Nephron (organoid): ENCODE results near the gene AKT2.

Source experiments
- H3K27ac Mint-ChIP-seq, 3 experiments: 2 replicates each; pipeline ENCODE4 v1.8.0; 2020; ENCODE audit warnings: mixed read lengths in 3 of 3, mild to moderate bottlenecking in 2 of 3, moderate library complexity in 1 of 3
- H3K27me3 Mint-ChIP-seq: 2 replicates; pipeline ENCODE4 v1.8.0; 2021; ENCODE audit warnings: low read depth, mild to moderate bottlenecking, moderate library complexity, mixed read lengths
- H3K36me3 Mint-ChIP-seq: 2 replicates; pipeline ENCODE4 v1.8.0; 2020; ENCODE audit warnings: low read depth, mixed read lengths
- H3K4me1 Mint-ChIP-seq: 2 replicates; pipeline ENCODE4 v1.8.0; 2020; ENCODE audit warnings: mixed read lengths
- H3K4me3 Mint-ChIP-seq, 3 experiments: 2 replicates each; pipeline ENCODE4 v1.8.0; 2020; ENCODE audit warnings: mild to moderate bottlenecking in 3 of 3, mixed read lengths in 3 of 3, moderate library complexity in 2 of 3
- H3K9me3 Mint-ChIP-seq: 2 replicates; pipeline ENCODE4 v1.8.0; 2020; ENCODE audit warnings: mixed read lengths
- CTCF ChIP-seq, 3 experiments: fragments of 200-600 bp; sonication (generic); IDR thresholded peaks; one replicate each; pipeline ENCODE4 v1.5.0; 2021; ENCODE audit warnings: antibody characterized with exemption in 3 of 3; ENCODE audit not compliant: unreplicated experiment in 3 of 3

The AKT2 gene

DNA sequence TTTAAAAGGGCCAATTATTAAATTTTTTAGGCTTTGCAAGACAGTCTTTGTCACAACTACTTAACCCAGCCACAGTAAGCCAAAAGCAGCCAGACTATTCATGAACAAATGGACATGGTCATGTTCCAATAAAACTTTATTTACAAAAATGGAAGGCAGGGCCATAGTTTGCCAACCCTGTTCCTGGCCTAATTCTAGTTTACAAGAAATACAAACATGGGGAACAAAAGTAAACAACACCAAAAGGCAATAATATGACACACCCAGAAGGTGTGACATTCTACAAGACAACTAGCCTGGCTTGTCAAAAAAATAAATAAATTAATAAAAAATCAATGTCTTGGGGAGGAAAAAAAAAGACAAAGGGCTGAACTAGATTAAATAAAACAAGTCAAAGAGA, 33.9 kb downstream of the AKT2 start:
- H3K36me3 Mint-ChIP-seq = peaks cover 52% of the 10 kb centered on the region
- H3K9me3 Mint-ChIP-seq = no peaks in the 10 kb centered on the region
- no peak overlapping the region for H3K4me3 Mint-ChIP-seq
- TF ChIP-seq CTCF (IDR thresholded peaks at IDR 0.05; ENCODE audit: unreplicated experiment in 3 of 3) = no peak
- peaks cover 29% of the 10 kb centered on the region for H3K4me1 Mint-ChIP-seq
- H3K27ac Mint-ChIP-seq = no peak overlapping the region
- H3K27me3 Mint-ChIP-seq = no peaks in the 10 kb centered on the region

- no peaks in the 10 kb centered on the region for H3K9me3 Mint-ChIP-seq
- peaks cover 38% of the 10 kb centered on the region for H3K36me3 Mint-ChIP-seq
- peak overlapping the region; percentile 21 to 42 (median 39) for H3K27ac Mint-ChIP-seq
- H3K4me3 Mint-ChIP-seq = no peak overlapping the region
- H3K4me1 Mint-ChIP-seq = peaks cover 39% of the 10 kb centered on the region
- TF ChIP-seq CTCF (IDR thresholded peaks at IDR 0.05; ENCODE audit: unreplicated experiment in 3 of 3) = no peak
- H3K27me3 Mint-ChIP-seq = no peaks in the 10 kb centered on the region
Observed at GRCh38 chr19:40249781-40250180, 35.4 kb downstream of the AKT2 start.

DNA sequence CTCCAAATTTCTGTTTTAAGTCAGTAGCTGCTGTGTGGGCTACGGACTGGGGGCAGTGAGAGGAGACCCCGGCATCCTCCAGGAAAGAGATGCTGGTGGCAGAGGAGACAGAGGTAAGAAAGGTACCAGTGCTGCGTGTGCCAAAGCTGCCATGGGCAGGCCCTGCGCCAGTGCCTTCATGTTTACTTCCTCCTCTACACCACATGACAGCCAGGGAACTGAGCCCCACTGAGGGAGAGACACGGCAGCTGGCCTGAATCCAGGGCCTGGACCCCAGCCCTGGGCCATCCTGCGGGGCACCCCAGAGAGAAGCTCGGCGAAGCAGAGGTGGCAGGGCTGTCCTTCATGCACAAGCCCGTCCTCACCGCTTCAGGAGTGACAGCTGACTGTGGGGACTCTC, 35.9 kb downstream of the AKT2 start:
- Mint-ChIP-seq H3K36me3 (peaks cover 35% of the 10 kb centered on the region), H3K27me3 (no peaks in the 10 kb centered on the region), H3K4me3 (no peak overlapping the region), H3K27ac (no peak overlapping the region), H3K9me3 (no peaks in the 10 kb centered on the region), H3K4me1 (peaks cover 45% of the 10 kb centered on the region)
- TF ChIP-seq CTCF (IDR thresholded peaks at IDR 0.05; ENCODE audit: unreplicated experiment in 3 of 3) = no peak

- H3K27ac Mint-ChIP-seq = no peak overlapping the region
- peaks cover 24% of the 10 kb centered on the region for H3K36me3 Mint-ChIP-seq
- H3K9me3 Mint-ChIP-seq = no peaks in the 10 kb centered on the region
- no peaks in the 10 kb centered on the region for H3K27me3 Mint-ChIP-seq
- no peak overlapping the region for H3K4me3 Mint-ChIP-seq
- H3K4me1 Mint-ChIP-seq = peaks cover 38% of the 10 kb centered on the region
- no peak for TF ChIP-seq CTCF (IDR thresholded peaks at IDR 0.05; ENCODE audit: unreplicated experiment in 3 of 3)
Observed at GRCh38 chr19:40247735-40248262, 37.3 kb downstream of the AKT2 start.

GRCh38 chr19:40247178-40247577, 38.0 kb downstream of the AKT2 start:
- Mint-ChIP-seq H3K27me3 (no peaks in the 10 kb centered on the region), H3K36me3 (peaks cover 18% of the 10 kb centered on the region), H3K27ac (no peak overlapping the region), H3K4me1 (peaks cover 32% of the 10 kb centered on the region), H3K4me3 (no peak overlapping the region), H3K9me3 (no peaks in the 10 kb centered on the region)
- TF ChIP-seq CTCF (IDR thresholded peaks at IDR 0.05; ENCODE audit: unreplicated experiment in 3 of 3) = no peak

DNA sequence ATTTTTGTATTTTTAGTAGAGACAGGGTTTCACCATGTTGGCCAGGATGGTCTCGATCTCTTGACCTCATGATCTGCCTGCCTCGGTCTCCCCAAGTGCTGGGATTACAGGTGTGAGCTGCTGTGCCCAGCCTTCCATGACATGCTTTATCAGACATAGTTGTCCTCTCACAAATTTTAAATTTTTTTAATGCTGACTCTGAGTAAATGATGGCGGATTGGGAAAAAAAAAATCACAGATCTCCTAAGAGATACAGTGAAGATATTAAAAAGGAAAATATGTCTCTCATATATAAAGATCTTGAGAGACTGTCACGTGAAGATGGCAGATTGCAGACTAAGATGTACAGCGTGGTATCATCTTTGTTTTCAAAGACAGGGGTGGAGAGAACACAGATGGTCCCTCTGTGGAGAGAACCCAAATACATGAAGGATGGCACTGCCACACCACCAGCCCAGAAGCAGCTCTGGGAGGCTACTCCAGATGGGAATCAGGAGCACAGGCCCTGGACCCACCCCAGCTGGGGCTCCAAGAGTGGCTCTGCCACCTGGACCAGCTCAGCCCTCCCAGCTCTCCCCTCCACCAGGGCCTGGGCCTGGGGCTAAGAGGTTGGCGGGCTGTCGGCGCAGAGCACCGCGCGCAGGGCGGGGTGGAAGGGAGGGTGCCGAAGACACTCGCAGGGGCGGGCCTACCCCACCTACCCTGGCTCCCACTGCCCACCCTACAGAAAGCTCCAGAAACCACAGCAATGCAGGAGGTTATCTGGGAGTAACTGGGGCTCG, 38.7 kb downstream of the AKT2 start:
- Mint-ChIP-seq H3K9me3 (no peaks in the 10 kb centered on the region), H3K27ac (peak overlapping the region in 2 of 3 experiments; percentile 44 to 55), H3K4me3 (no peak overlapping the region), H3K27me3 (no peaks in the 10 kb centered on the region), H3K4me1 (peaks cover 37% of the 10 kb centered on the region), H3K36me3 (peaks cover 14% of the 10 kb centered on the region)
- no peak for TF ChIP-seq CTCF (IDR thresholded peaks at IDR 0.05; ENCODE audit: unreplicated experiment in 3 of 3)
